Mammary epithelial cell (primary cell): ENCODE measurements around the gene POLA1.

Experiments used
- CTCF ChIP-seq, 2 donors: IDR thresholded peaks in 1 of 2; conservative IDR thresholded peaks in 1 of 2; 2 replicates each; pipeline ENCODE4 v1.5.1; 2011 to 2012; ENCODE audit warnings: inconsistent platforms in 2 of 2, low read length in 2 of 2, mild to moderate bottlenecking in 2 of 2, control low read depth in 1 of 2, low read depth in 1 of 2; ENCODE audit not compliant: insufficient read depth in 1 of 2; ENCODE audit errors: extremely low read depth in 1 of 2
- EZH2 ChIP-seq: IDR thresholded peaks from 2 replicates; pipeline ENCODE4 v1.6.1; 2012; ENCODE audit warnings: low read length, inconsistent platforms, borderline replicate concordance

GRCh38 chrX:24927372-24927771 lies 233.7 kb downstream of the POLA1 start:
- TF ChIP-seq CTCF (conservative IDR thresholded peaks at IDR 0.05 in 1 of 2, IDR thresholded peaks at IDR 0.05 in 1 of 2; ENCODE audit: extremely low read depth in 1 of 2, insufficient read depth in 1 of 2, low read depth in 1 of 2, low read length in 2 of 2): no peak
- no peak for TF ChIP-seq EZH2
